HCT116 (cell line): ENCODE data around the gene RGMB.

Source experiments
- CBX3 ChIP-seq: IDR thresholded peaks from 2 replicates; pipeline ENCODE4 v1.6.1; 2012; ENCODE audit warnings: low read depth
- CEBPB ChIP-seq: IDR thresholded peaks from 2 replicates; pipeline ENCODE4 v1.6.1; 2012; ENCODE audit warnings: low read depth
- EGR1 ChIP-seq: IDR thresholded peaks from 2 replicates; pipeline ENCODE4 v1.6.1; 2012; ENCODE audit warnings: low read depth
- EZH2 ChIP-seq: fragments of 200-600 bp; sonication (generic); IDR thresholded peaks from 2 replicates; pipeline ENCODE4 v1.6.1; 2017; ENCODE audit warnings: antibody characterized with exemption, mixed run types
- EZH2phosphoT487 ChIP-seq: fragments of 200-600 bp; IDR thresholded peaks from 2 replicates; pipeline ENCODE4 v1.6.1; 2018; ENCODE audit warnings: antibody characterized with exemption, borderline replicate concordance
- POLR2AphosphoS5 ChIP-seq: IDR thresholded peaks from 2 replicates; pipeline ENCODE4 v1.6.1; 2011; ENCODE audit warnings: mild to moderate bottlenecking, low read depth, low read length, moderate library complexity
- SP1 ChIP-seq: IDR thresholded peaks from 2 replicates; pipeline ENCODE4 v1.6.1; 2012; ENCODE audit warnings: low read depth
- TCF7L2 ChIP-seq: IDR thresholded peaks from 2 replicates; pipeline ENCODE4 v1.7.0; 2011; ENCODE audit warnings: borderline replicate concordance, inconsistent platforms; ENCODE audit not compliant: insufficient read depth, insufficient read length; ENCODE audit errors: extremely low read depth
- YY1 ChIP-seq: IDR thresholded peaks from 2 replicates; pipeline ENCODE4 v1.6.1; 2011; ENCODE audit warnings: low read length, low read depth, moderate library complexity, mild to moderate bottlenecking; ENCODE audit not compliant: insufficient replicate concordance; ENCODE audit errors: extremely low read depth
- ZNF274 ChIP-seq: fragments of 200-500 bp; sonication (Bioruptor generic); IDR thresholded peaks from 2 replicates; pipeline ENCODE4 v1.6.1; 2014; ENCODE audit warnings: mild to moderate bottlenecking, low read depth, low read length, inconsistent platforms
- TF ChIP-seq, protein P1 (sequence below), 3 experiments: fragments of 200-600 bp in 1 of 3; sonication (generic) in 1 of 3; IDR thresholded peaks in 2 of 3; conservative IDR thresholded peaks in 1 of 3; 2 replicates each; pipeline ENCODE4 v1.5.1; 2012 to 2017; ENCODE audit warnings: low read depth in 2 of 3, low read length in 2 of 3, antibody characterized with exemption in 1 of 3, borderline replicate concordance in 1 of 3, control low read depth in 1 of 3, mild to moderate bottlenecking in 1 of 3, mixed read lengths in 1 of 3, mixed run types in 1 of 3, moderate library complexity in 1 of 3; ENCODE audit not compliant: insufficient read depth in 1 of 3
- TF ChIP-seq, protein P2 (sequence below): IDR thresholded peaks from 2 replicates; pipeline ENCODE4 v1.6.1; 2012
- TF ChIP-seq, protein P3 (sequence below): IDR thresholded peaks from 2 replicates; pipeline ENCODE4 v1.6.1; 2012; ENCODE audit warnings: low read depth

DNA sequence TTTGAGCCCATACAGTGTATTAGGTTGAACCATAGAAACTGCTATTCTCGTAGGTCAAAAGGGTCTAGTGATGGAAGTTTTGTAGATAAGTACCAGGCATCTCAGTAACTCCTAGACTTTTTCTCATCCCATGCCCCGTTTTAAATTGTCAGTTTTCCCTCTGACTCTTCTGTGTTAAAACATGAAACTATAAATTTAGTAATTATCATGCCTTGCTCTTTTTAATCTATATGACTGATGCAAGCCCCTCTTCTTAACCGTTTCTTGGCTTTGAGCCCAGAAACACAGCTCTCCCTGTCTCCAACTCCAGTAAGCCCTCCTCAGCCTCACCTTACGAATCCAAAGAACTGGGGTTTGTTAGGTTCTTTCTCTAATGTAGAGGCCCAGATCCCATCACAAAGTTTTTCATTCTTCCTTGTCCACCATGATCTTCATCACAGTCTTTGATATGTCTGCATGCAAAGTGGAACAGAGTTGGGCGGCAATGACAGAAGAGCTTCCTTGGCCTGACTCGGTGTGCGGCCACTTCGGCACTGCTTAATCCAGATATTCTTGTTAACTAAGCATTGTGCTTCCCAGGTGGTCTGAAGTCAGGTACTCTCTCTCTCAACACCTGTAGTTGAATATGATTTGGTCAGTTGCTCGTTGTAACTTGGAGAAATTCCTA, 21.1 kb downstream of the RGMB start:
- TF ChIP-seq, protein P1, sequence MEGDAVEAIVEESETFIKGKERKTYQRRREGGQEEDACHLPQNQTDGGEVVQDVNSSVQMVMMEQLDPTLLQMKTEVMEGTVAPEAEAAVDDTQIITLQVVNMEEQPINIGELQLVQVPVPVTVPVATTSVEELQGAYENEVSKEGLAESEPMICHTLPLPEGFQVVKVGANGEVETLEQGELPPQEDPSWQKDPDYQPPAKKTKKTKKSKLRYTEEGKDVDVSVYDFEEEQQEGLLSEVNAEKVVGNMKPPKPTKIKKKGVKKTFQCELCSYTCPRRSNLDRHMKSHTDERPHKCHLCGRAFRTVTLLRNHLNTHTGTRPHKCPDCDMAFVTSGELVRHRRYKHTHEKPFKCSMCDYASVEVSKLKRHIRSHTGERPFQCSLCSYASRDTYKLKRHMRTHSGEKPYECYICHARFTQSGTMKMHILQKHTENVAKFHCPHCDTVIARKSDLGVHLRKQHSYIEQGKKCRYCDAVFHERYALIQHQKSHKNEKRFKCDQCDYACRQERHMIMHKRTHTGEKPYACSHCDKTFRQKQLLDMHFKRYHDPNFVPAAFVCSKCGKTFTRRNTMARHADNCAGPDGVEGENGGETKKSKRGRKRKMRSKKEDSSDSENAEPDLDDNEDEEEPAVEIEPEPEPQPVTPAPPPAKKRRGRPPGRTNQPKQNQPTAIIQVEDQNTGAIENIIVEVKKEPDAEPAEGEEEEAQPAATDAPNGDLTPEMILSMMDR (IDR thresholded peaks at IDR 0.05 in 2 of 3, conservative IDR thresholded peaks at IDR 0.05 in 1 of 3; ENCODE audit: borderline replicate concordance in 1 of 3, insufficient read depth in 1 of 3, low read depth in 2 of 3, low read length in 2 of 3) = no peak
- TF ChIP-seq, protein P2, sequence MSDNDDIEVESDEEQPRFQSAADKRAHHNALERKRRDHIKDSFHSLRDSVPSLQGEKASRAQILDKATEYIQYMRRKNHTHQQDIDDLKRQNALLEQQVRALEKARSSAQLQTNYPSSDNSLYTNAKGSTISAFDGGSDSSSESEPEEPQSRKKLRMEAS = no peak
- TF ChIP-seq SP1 (no peak), EGR1 (no peak), ZNF274 (no peak), CEBPB (no peak), CBX3 (no peak), EZH2phosphoT487 (no peak), YY1 (no peak), EZH2 (no peak), TCF7L2 (no peak), POLR2AphosphoS5 (no peak)
- TF ChIP-seq, protein P3, sequence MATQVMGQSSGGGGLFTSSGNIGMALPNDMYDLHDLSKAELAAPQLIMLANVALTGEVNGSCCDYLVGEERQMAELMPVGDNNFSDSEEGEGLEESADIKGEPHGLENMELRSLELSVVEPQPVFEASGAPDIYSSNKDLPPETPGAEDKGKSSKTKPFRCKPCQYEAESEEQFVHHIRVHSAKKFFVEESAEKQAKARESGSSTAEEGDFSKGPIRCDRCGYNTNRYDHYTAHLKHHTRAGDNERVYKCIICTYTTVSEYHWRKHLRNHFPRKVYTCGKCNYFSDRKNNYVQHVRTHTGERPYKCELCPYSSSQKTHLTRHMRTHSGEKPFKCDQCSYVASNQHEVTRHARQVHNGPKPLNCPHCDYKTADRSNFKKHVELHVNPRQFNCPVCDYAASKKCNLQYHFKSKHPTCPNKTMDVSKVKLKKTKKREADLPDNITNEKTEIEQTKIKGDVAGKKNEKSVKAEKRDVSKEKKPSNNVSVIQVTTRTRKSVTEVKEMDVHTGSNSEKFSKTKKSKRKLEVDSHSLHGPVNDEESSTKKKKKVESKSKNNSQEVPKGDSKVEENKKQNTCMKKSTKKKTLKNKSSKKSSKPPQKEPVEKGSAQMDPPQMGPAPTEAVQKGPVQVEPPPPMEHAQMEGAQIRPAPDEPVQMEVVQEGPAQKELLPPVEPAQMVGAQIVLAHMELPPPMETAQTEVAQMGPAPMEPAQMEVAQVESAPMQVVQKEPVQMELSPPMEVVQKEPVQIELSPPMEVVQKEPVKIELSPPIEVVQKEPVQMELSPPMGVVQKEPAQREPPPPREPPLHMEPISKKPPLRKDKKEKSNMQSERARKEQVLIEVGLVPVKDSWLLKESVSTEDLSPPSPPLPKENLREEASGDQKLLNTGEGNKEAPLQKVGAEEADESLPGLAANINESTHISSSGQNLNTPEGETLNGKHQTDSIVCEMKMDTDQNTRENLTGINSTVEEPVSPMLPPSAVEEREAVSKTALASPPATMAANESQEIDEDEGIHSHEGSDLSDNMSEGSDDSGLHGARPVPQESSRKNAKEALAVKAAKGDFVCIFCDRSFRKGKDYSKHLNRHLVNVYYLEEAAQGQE = no peak
